Hepatocyte (in vitro differentiated cells): ENCODE data around the gene RAP1A.

Source experiments
- CTCF ChIP-seq: fragments of 200-600 bp; sonication (generic); IDR thresholded peaks from 2 replicates; pipeline ENCODE4 v1.5.1; 2016; ENCODE audit warnings: antibody characterized with exemption, mild to moderate bottlenecking; ENCODE audit not compliant: poor library complexity
- EZH2 ChIP-seq: fragments of 200-600 bp; sonication (generic); IDR thresholded peaks from 2 replicates; pipeline ENCODE4 v1.6.1; 2016; ENCODE audit warnings: antibody characterized with exemption, mild to moderate bottlenecking, borderline replicate concordance
- EZH2phosphoT487 ChIP-seq: fragments of 200-600 bp; sonication (generic); IDR thresholded peaks from one replicate; pipeline ENCODE4 v1.6.1; 2018; ENCODE audit warnings: antibody characterized with exemption, mild to moderate bottlenecking, low read depth, moderate library complexity; ENCODE audit not compliant: unreplicated experiment, severe bottlenecking

GRCh38 chr1:111638320-111638719 lies 18.7 kb downstream of the RAP1A start:
- TF ChIP-seq CTCF (no peak), EZH2 (no peak), EZH2phosphoT487 (no peak)
